ENCODE results near the gene GLI2.

GRCh38 chr2:120748741-120749140 is 13.1 kb downstream of the GLI2 start:
- no peak for TF ChIP-seq CTCF (conservative IDR thresholded peaks at IDR 0.05; ENCODE audit: low read length)
- no peak for TF ChIP-seq EZH2phosphoT487 (IDR thresholded peaks at IDR 0.05; ENCODE audit: borderline replicate concordance)

Measured in Loucy (cell line).